ENCODE data around the gene VGF. TPM values are rescaled to one million over a fixed set of nuclear protein-coding genes. Genes with fewer than 3 reads are reported as not detected.

Gene VGF
- polyA plus RNA-seq, 3 donors, result 0.22 to 8.6 TPM; not detected in 1

DNA sequence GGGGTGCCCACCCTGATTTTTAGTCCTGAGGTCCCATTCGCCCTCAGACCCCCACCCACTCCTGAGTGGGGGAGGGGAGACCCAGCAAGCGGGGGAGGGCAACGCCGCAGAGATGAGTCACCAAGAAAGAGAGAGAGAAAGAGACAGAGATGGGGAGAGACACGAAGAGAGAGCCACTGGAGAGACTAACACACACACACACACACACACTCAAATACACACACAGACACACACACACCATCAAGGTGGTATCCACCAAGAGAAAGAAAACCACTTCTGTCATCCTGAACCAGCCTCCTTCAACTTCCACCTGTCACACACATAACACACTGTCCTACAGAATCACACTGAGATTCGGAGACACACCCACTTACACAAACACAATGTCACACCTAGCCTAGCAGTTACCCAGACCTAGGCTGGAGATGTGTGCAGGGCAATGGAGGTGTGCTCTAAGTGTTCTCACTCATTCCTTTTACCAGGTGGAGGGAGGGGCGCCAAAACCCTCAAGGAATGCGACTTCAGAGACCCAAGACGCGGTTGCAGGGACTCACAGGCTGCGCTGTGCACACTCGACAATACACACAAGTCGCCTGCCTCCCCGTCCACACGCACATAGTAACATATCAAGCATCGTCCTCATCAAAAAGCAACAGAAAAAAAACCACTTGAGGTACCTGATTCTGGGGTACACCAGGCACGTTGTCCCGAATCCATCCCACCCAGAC is 3.9 kb upstream of the VGF start:
- WGBS, 3 donors, result 2 to 5% (median 3%) methylated on average over 18 of the region's 18 CpGs
- H3K27ac ChIP-seq (ENCODE audit: low read depth, low read length), result no peak overlapping the region

DNA sequence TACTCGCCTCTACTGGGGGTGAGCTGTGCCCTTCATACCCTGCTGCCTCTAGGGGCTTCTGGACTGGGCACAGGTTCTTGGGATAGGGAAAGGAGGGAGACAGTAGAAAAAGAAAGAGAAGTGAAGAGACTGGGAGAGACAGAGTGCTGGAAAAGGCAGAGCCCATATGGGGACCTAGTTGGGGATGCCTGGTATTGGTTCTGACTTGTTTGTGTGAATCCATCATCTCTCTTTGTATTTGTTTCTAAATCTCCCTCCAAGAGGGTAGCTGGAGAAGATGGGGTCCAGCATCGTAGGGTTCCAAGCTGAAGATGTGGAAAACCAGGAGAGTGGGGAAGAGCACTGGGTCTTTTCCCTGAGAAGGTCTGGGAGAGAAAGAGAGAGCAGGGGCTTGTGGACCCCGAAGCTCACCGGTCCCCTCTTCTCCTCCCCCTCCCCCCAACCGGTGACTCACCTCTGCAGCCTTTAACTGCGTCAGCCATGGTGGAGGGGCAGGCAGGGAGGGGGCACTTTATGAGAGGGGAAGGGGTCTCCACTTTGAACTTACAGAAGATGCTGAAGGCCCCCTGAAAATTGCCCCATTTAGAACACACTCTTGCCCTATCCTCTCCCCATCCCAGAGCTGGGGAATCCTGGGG is 3.2 kb upstream of the VGF start:
- 3% methylated on average over 3 to 6 of the region's 6 CpGs for WGBS, 3 donors

GRCh38 chr7:101167645-101168411 is 2.5 kb upstream of the VGF start:
- H3K27ac ChIP-seq (ENCODE audit: low read depth, low read length), result no peak overlapping the region

More for the DNA sequence above, 3.2 kb upstream of the VGF start:
- H3K27ac ChIP-seq (ENCODE audit: low read depth, low read length), result no peak overlapping the region

GRCh38 chr7:101166909-101167644 is 1.7 kb upstream of the VGF start:
- no peak overlapping the region for H3K27ac ChIP-seq (ENCODE audit: low read depth, low read length)
- WGBS, 3 donors, result 1 to 3% (median 1%) methylated on average over 17 to 19 of the region's 19 CpGs

More at GRCh38 chr7:101167645-101168411, 2.5 kb upstream of the VGF start:
- 3 to 8% (median 5%) methylated on average over 12 of the region's 12 CpGs for WGBS, 3 donors

DNA sequence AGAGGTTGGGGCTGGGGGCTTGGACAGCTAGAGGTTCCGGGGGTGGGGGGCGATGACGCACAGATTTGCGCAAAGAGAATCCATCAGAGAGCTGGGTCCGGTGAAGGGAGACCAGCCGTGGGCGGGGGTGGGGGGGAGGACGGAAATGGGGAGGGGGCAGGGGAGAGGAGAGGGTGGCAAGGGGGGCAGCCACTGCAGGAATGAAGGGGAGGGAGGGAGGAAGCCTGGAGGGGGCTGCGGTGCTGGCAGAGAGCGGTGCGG is 1.2 kb upstream of the VGF start:
- H3K27ac ChIP-seq (ENCODE audit: low read depth, low read length), result no peak overlapping the region
- WGBS, 3 donors, result 1 to 2% (median 1%) methylated on average over 9 to 11 of the region's 11 CpGs

GRCh38 chr7:101165958-101166647 is 734 bp upstream of the VGF start:
- WGBS, 3 donors, result 0 to 1% (median 1%) methylated on average over 35 to 38 of the region's 38 CpGs
- no peak overlapping the region for H3K27ac ChIP-seq (ENCODE audit: low read depth, low read length)

GRCh38 chr7:101164071-101164840 is 1.1 kb downstream of the VGF start:
- H3K27ac ChIP-seq (ENCODE audit: low read depth, low read length), result no peak overlapping the region
- WGBS, 3 donors, result 2% methylated on average over 65 to 75 of the region's 75 CpGs

DNA sequence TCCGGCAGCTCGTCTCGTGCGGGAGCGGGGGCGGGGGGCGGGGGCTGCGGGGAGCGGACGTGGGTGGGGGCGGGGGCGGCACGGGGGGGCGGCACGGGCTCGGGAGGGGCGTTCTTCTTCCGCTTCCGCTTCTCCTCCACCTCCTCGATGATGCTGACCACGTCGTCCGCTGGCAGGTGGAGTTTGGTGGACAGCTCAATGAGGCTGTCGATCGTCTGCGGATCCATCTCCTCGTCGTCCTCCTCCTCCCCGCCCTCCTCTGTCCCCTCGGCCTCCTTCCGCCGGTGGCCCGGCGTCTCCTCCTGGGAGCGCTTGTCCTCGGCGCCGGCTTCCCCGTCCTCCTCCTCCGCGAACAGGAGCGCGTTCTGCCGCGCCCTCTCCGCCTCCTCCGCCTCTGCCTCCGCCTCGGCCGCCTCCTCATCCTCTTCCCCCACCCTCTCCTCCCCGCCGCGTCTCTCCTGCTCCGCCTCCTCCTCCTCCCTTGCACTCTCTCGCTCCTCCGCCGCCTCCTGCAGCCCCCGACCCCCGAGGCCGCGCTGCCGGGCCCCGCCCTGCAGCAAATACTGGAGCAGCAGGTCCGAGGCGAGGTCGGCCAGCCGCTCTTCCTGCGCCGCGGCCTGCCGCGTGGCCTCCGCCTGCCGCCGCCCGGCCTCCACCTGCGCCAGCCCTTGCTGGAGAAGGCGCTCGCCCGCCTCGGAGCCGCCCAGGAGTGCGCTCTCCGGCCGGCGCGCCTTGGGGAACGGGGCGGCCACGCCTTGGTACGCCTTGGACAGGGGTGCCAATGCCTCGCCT is 1.9 kb downstream of the VGF start:
- whole genome bisulfite sequencing, 3 donors, result 0 to 1% (median 1%) methylated on average over 68 to 86 of the region's 92 CpGs
- no peak overlapping the region for H3K27ac ChIP-seq (ENCODE audit: low read depth, low read length)

DNA sequence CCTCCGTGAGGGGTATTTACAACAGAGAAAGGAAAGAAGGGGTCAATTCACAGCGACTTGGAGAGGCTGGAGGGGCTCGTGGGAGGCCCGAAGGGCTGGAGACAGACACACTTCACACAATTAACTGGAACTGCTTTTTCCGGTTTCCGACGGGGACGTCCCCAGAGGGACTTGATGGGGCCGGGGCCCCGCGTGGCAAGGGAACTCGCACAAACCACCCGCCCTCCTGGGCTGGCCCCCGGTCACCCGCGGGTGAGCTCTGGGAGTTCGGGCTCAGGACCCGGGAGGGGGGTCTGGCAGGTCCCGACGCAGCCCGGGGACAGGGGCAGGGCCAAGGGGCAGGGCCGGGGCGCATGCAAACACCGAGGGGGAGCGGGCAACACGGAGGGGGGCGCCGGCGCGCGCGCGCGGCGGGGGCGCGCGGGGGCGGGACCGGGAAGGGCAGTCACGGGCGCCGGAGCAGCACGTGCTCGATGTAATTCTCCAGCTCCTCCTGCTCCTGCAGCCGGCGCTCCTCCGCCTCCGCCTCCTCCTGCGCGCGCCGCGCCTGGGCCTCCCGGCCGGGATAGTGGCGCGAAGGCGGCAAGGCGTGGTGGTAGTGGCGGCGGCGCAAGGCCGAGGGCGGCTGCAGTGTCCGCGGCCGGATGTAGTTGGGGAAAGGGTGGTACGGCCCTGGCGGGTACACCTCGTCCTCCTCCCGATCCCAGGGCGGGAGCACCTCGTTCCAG is 2.7 kb downstream of the VGF start:
- no peak overlapping the region for H3K27ac ChIP-seq (ENCODE audit: low read depth, low read length)
- WGBS, 3 donors, result 2 to 6% (median 2%) methylated on average over 42 to 74 of the region's 74 CpGs

DNA sequence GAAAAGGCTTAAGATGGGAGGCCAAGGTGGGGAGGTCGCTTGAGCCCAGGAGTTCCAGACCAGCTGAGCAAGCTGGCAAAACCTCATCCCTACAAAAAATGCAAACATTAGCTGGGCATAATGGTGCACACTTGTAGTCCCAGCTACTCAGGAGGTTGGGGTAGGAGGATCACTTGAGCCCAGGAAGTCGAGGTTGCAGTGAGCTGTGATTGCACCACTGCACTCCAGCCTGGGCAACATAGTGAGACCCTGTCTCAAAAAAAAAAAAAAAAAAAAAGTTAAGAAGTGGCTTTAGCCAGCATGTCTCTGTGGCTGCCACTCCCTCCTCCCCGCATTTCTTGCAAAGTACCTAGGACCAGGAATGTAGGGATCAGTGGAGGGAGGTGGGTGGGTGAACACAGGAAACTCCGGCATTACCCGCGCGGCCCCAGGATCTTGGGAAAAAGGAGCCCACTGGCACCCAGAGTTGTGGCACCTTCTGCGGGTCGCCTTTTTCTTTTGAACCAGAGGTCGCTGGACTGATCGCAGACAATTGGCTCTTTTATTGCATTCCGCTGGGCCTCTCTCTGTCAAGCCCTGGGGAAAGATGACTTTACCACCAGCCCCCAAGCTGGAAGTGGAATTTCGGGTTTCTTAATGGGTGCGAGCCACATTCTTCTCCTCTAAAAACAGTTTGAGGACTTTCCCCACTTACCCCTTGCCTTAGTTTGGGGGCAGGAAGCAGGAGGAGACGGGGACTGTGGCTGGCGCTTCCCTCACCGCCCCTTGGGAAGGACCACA is 3.5 kb downstream of the VGF start:
- H3K27ac ChIP-seq (ENCODE audit: low read depth, low read length), result no peak overlapping the region
- 82 to 86% (median 83%) methylated on average over 17 of the region's 17 CpGs for WGBS, 3 donors

GRCh38 chr7:101160910-101161309 is 4.5 kb downstream of the VGF start:
- no peak overlapping the region for H3K27ac ChIP-seq (ENCODE audit: low read depth, low read length)

GRCh38 chr7:101159696-101160674 is 5.4 kb downstream of the VGF start:
- WGBS, 3 donors, result 78 to 89% (median 84%) methylated on average over 27 to 31 of the region's 31 CpGs
- H3K27ac ChIP-seq (ENCODE audit: low read depth, low read length), result no peak overlapping the region

- 86 to 90% (median 87%) methylated on average over 14 of the region's 14 CpGs for WGBS, 3 donors
- no peak overlapping the region for H3K27ac ChIP-seq (ENCODE audit: low read depth, low read length)
Observed at GRCh38 chr7:101156866-101157589, 8.3 kb downstream of the VGF start.

DNA sequence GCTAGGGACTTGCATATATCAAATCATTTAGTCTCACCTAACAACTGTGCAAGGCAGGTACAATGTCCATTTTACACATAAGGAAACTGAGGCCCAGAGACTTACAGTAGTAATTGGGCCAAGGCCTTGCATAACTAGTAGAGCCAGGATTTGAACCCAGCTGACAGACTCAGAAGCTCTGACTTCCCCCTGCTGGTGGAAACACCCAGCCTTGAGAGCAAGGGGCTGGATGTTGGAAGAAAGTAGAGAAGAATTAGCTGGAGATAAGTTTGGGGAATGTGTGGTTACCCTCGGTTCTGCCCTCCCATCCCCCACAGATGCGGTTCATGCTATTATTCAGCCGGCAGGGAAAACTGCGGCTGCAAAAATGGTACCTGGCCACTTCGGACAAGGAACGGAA is 9.1 kb downstream of the VGF start:
- WGBS, 3 donors, result 79 to 88% (median 86%) methylated on average over 6 of the region's 6 CpGs
- H3K27ac ChIP-seq (ENCODE audit: low read depth, low read length), result no peak overlapping the region
